ENCODE data around the gene TMEM131.

- TF ChIP-seq ZEB2 (tag by site-specific recombination; IDR thresholded peaks at IDR 0.05) (no peak), ZNF561 (tag by site-specific recombination; IDR thresholded peaks at IDR 0.05; ENCODE audit: borderline replicate concordance) (no peak), ZFP37 (tag by site-specific recombination; IDR thresholded peaks at IDR 0.05) (no peak), ZNF510 (tag by site-specific recombination; IDR thresholded peaks at IDR 0.05; ENCODE audit: insufficient replicate concordance) (no peak), ZNF133 (tag by site-specific recombination; IDR thresholded peaks at IDR 0.05) (no peak), SP7 (tag by site-specific recombination; IDR thresholded peaks at IDR 0.05) (no peak), CTCF (tag by site-specific recombination; IDR thresholded peaks at IDR 0.05) (no peak), MEIS1 (CRISPR knock-in tag; IDR thresholded peaks at IDR 0.05; ENCODE audit: borderline replicate concordance) (no peak), ZSCAN30 (tag by site-specific recombination; IDR thresholded peaks at IDR 0.05) (no peak), ZXDB (tag by site-specific recombination; IDR thresholded peaks at IDR 0.05) (no peak), OVOL3 (tag by site-specific recombination; IDR thresholded peaks at IDR 0.05) (no peak), EGR2 (tag by site-specific recombination; IDR thresholded peaks at IDR 0.05; ENCODE audit: low read depth) (no peak), ZNF626 (tag by site-specific recombination; IDR thresholded peaks at IDR 0.05) (no peak), ZNF354C (tag by site-specific recombination; IDR thresholded peaks at IDR 0.05; ENCODE audit: borderline replicate concordance, low read depth) (no peak)
Observed at GRCh38 chr2:97708608-97709007, 287.1 kb downstream of the TMEM131 start.

Measured in HEK293 (cell line).